HepG2 (cell line): ENCODE data around the gene TYROBP. TPM values are rescaled to one million over a fixed set of nuclear protein-coding genes. Genes with fewer than 3 reads are reported as not detected.

Experiments used
- ATF7-NPFF ChIP-seq: sonication (generic); formaldehyde crosslinking; IDR thresholded peaks from 2 replicates; pipeline ENCODE4 v1.8.1; 2023; ENCODE audit warnings: mild to moderate bottlenecking, low read depth, missing genetic modification reagents, moderate library complexity
- ATRX ChIP-seq: sonication (generic); formaldehyde crosslinking; IDR thresholded peaks from 2 replicates; pipeline ENCODE4 v1.4.0; 2020; ENCODE audit warnings: missing genetic modification reagents, borderline replicate concordance
- CBFB ChIP-seq: sonication (generic); formaldehyde crosslinking; IDR thresholded peaks from 2 replicates; pipeline ENCODE4 v1.4.0; 2020; ENCODE audit warnings: missing genetic modification reagents
- DNMT1 ChIP-seq: sonication (generic); formaldehyde crosslinking; IDR thresholded peaks from 2 replicates; pipeline ENCODE4 v1.5.1; 2020; ENCODE audit warnings: mild to moderate bottlenecking, missing genetic modification reagents
- EEA1 ChIP-seq: sonication (generic); formaldehyde crosslinking; IDR thresholded peaks from 2 replicates; pipeline ENCODE4 v1.5.1; 2020; ENCODE audit warnings: mild to moderate bottlenecking, missing genetic modification reagents, borderline replicate concordance
- GABPB1 ChIP-seq: IDR thresholded peaks from 2 replicates; pipeline ENCODE4 v1.6.1; 2016; ENCODE audit warnings: mild to moderate bottlenecking, missing genetic modification reagents, moderate library complexity, missing compliant biosample characterization
- HES4 ChIP-seq: sonication (generic); formaldehyde crosslinking; IDR thresholded peaks from 2 replicates; pipeline ENCODE4 v1.9.0; 2021; ENCODE audit warnings: mild to moderate bottlenecking, missing genetic modification reagents, borderline replicate concordance
- HOXA3 ChIP-seq: sonication (generic); formaldehyde crosslinking; IDR thresholded peaks from 2 replicates; pipeline ENCODE4 v1.5.0; 2020; ENCODE audit warnings: missing genetic modification reagents
- MEIS2 ChIP-seq: sonication (generic); formaldehyde crosslinking; IDR thresholded peaks from 2 replicates; pipeline ENCODE4 v1.9.0; 2021; ENCODE audit warnings: mild to moderate bottlenecking, missing genetic modification reagents
- POGZ ChIP-seq: sonication (generic); formaldehyde crosslinking; IDR thresholded peaks from 2 replicates; pipeline ENCODE4 v1.4.0; 2020; ENCODE audit warnings: mild to moderate bottlenecking, missing genetic modification reagents
- RARA ChIP-seq: IDR thresholded peaks from 2 replicates; pipeline ENCODE4 v1.6.1; 2016; ENCODE audit warnings: missing genetic modification reagents, missing compliant biosample characterization
- SRY ChIP-seq: sonication (generic); formaldehyde crosslinking; IDR thresholded peaks from 2 replicates; pipeline ENCODE4 v1.8.0; 2022; ENCODE audit warnings: mild to moderate bottlenecking, missing genetic modification reagents
- ZBTB38 ChIP-seq: sonication (generic); formaldehyde crosslinking; IDR thresholded peaks from 2 replicates; pipeline ENCODE4 v1.5.1; 2020; ENCODE audit warnings: mild to moderate bottlenecking, missing genetic modification reagents
- ZNF317 ChIP-seq: sonication (generic); formaldehyde crosslinking; IDR thresholded peaks from 2 replicates; pipeline ENCODE4 v1.5.0; 2020; ENCODE audit warnings: mild to moderate bottlenecking, missing genetic modification reagents
- ZNF546 ChIP-seq: sonication (generic); formaldehyde crosslinking; conservative IDR thresholded peaks from 2 replicates; pipeline ENCODE4 v1.8.1; 2023; ENCODE audit warnings: mild to moderate bottlenecking, missing genetic modification reagents
- ZNF746 ChIP-seq: sonication (generic); formaldehyde crosslinking; IDR thresholded peaks from 2 replicates; pipeline ENCODE4 v1.8.0; 2022; ENCODE audit warnings: mild to moderate bottlenecking, missing genetic modification reagents
- ZNF788 ChIP-seq: sonication (generic); formaldehyde crosslinking; IDR thresholded peaks from 2 replicates; pipeline ENCODE4 v1.5.0; 2020; ENCODE audit warnings: mild to moderate bottlenecking, missing genetic modification reagents, borderline replicate concordance
- polyA plus RNA-seq, 8 experiments: library from polyadenylated mRNA; depleted of rRNA in 3 of 8; stranded (reverse) in 7 of 8; unstranded in 1 of 8; fragments of >200 nt; fragmentation: Illumina TruSeq in 4 of 8; extraction: Trizol in 4 of 8; gene quantifications; 2 replicates each; pipeline versions ENCODE4 v1.2.1 to v1.2.3, GENCODE V29; 2011 to 2016; ENCODE audit warnings: low read depth in 4 of 8, missing spikeins in 1 of 8, mixed read lengths in 1 of 8; ENCODE audit not compliant: insufficient read depth in 1 of 8
- total RNA-seq, 5 experiments: library from RNA; depleted of rRNA; stranded (reverse); fragments of >200 nt; fragmentation: Illumina TruSeq; extraction: Trizol; gene quantifications; 2 replicates each; pipeline ENCODE4 v1.2.3, GENCODE V29; 2016; ENCODE audit warnings: low read depth in 1 of 5
- TF ChIP-seq, protein P1 (sequence below): sonication (generic); formaldehyde crosslinking; IDR thresholded peaks from 2 replicates; pipeline ENCODE4 v1.4.0; 2020; ENCODE audit warnings: mild to moderate bottlenecking, missing genetic modification reagents
- TF ChIP-seq, protein P2 (sequence below): sonication (generic); formaldehyde crosslinking; IDR thresholded peaks from 2 replicates; pipeline ENCODE4 v1.5.0; 2020; ENCODE audit warnings: mild to moderate bottlenecking, missing genetic modification reagents

The TYROBP gene
- total and polyA plus RNA-seq, 2 of the 13 experiments (the other 11 are each of a cell fraction or from before 2014, with no cell fraction given), result not detected

DNA sequence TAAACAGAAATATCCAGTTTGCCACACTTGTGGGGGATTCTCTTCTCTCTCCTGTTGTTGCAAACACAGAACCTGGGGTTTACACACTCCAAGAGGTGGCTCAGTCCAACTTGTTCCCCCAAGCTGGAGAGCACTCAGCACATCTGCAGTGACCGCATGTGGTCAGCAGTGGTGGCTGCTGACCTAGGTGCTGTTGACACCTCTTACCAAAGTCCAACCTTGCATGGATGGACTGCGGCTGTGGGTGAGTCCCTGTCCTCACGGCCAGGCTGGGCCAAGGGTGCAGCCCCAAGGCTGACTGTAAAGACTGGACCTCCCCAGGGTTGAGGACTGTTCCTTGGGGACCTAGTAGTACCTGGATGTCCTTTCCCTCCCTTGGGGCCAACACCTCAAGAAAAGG lies 34.1 kb upstream of the TYROBP start (continued):
- TF ChIP-seq, protein P1, sequence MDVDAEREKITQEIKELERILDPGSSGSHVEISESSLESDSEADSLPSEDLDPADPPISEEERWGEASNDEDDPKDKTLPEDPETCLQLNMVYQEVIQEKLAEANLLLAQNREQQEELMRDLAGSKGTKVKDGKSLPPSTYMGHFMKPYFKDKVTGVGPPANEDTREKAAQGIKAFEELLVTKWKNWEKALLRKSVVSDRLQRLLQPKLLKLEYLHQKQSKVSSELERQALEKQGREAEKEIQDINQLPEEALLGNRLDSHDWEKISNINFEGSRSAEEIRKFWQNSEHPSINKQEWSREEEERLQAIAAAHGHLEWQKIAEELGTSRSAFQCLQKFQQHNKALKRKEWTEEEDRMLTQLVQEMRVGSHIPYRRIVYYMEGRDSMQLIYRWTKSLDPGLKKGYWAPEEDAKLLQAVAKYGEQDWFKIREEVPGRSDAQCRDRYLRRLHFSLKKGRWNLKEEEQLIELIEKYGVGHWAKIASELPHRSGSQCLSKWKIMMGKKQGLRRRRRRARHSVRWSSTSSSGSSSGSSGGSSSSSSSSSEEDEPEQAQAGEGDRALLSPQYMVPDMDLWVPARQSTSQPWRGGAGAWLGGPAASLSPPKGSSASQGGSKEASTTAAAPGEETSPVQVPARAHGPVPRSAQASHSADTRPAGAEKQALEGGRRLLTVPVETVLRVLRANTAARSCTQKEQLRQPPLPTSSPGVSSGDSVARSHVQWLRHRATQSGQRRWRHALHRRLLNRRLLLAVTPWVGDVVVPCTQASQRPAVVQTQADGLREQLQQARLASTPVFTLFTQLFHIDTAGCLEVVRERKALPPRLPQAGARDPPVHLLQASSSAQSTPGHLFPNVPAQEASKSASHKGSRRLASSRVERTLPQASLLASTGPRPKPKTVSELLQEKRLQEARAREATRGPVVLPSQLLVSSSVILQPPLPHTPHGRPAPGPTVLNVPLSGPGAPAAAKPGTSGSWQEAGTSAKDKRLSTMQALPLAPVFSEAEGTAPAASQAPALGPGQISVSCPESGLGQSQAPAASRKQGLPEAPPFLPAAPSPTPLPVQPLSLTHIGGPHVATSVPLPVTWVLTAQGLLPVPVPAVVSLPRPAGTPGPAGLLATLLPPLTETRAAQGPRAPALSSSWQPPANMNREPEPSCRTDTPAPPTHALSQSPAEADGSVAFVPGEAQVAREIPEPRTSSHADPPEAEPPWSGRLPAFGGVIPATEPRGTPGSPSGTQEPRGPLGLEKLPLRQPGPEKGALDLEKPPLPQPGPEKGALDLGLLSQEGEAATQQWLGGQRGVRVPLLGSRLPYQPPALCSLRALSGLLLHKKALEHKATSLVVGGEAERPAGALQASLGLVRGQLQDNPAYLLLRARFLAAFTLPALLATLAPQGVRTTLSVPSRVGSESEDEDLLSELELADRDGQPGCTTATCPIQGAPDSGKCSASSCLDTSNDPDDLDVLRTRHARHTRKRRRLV (CRISPR knock-in tag), result no peak
- TF ChIP-seq EEA1 (no peak), SRY (CRISPR knock-in tag) (0 out of 2 replicates have a peak, but pooled peaks have one; percentile 56), ZBTB38 (peak; percentile 92), MEIS2 (peak; percentile 56; the same call in 1 of the 2 replicates), GABPB1 (CRISPR knock-in tag) (peak; percentile 20; the same call in 1 of the 2 replicates), ATRX (no peak), DNMT1 (no peak), ZNF317 (peak; percentile 29; the same call in 1 of the 2 replicates), CBFB (0 out of 2 replicates have a peak, but pooled peaks have one; percentile 50), RARA (CRISPR knock-in tag) (peak; percentile 29; the same call in 1 of the 2 replicates), ATF7-NPFF (0 out of 2 replicates have a peak, but pooled peaks have one; percentile 32), HOXA3 (peak; percentile 63; the same call in 1 of the 2 replicates), HES4 (CRISPR knock-in tag) (no peak), ZNF788 (CRISPR knock-in tag) (peak; percentile 23; the same call in 1 of the 2 replicates), POGZ (CRISPR knock-in tag) (0 out of 2 replicates have a peak, but pooled peaks have one; percentile 20), ZNF746 (CRISPR knock-in tag) (0 out of 2 replicates have a peak, but pooled peaks have one; percentile 44), ZNF546 (no peak)
- TF ChIP-seq, protein P2, sequence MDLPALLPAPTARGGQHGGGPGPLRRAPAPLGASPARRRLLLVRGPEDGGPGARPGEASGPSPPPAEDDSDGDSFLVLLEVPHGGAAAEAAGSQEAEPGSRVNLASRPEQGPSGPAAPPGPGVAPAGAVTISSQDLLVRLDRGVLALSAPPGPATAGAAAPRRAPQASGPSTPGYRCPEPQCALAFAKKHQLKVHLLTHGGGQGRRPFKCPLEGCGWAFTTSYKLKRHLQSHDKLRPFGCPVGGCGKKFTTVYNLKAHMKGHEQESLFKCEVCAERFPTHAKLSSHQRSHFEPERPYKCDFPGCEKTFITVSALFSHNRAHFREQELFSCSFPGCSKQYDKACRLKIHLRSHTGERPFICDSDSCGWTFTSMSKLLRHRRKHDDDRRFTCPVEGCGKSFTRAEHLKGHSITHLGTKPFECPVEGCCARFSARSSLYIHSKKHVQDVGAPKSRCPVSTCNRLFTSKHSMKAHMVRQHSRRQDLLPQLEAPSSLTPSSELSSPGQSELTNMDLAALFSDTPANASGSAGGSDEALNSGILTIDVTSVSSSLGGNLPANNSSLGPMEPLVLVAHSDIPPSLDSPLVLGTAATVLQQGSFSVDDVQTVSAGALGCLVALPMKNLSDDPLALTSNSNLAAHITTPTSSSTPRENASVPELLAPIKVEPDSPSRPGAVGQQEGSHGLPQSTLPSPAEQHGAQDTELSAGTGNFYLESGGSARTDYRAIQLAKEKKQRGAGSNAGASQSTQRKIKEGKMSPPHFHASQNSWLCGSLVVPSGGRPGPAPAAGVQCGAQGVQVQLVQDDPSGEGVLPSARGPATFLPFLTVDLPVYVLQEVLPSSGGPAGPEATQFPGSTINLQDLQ (CRISPR knock-in tag), result no peak
